Spleen (tissue), 11 donors: ENCODE data around the gene DEPDC1B. TPM values are rescaled to one million over a fixed set of nuclear protein-coding genes. Genes with fewer than 3 reads are reported as not detected.
"Not testable (repeated sequence)": the region's sequence is repeated elsewhere in the genome, so short reads cannot be mapped to it uniquely, and the experiment has no call there.

Source experiments
- DNase-seq: peaks from one replicate; pipeline ENCODE4 v3.0.0-alpha.2; 2020
- H3K27ac ChIP-seq, 8 donors: fragments of 200-600 bp; sonication (generic) in 7 of 8; 1 replicate in 4 of 8; 2 replicates in 4 of 8; pipeline versions ENCODE4 v1.5.0 to v1.8.0; 2016 to 2021; ENCODE audit warnings: inconsistent platforms in 4 of 8, mild to moderate bottlenecking in 4 of 8, moderate library complexity in 1 of 8
- H3K27me3 ChIP-seq, 7 donors: fragments of 200-600 bp; sonication (generic) in 6 of 7; replicated peaks in 1 of 7; 1 replicate in 4 of 7; 2 replicates in 3 of 7; pipeline versions ENCODE4 v1.5.0 to v1.8.0; 2016 to 2021; ENCODE audit warnings: inconsistent platforms in 3 of 7, mild to moderate bottlenecking in 1 of 7
- H3K36me3 ChIP-seq, 6 donors: fragments of 200-600 bp; sonication (generic) in 5 of 6; 1 replicate in 4 of 6; 2 replicates in 2 of 6; pipeline versions ENCODE4 v1.5.0 to v1.8.0; 2016 to 2021; ENCODE audit warnings: inconsistent platforms in 2 of 6
- H3K4me1 ChIP-seq, 6 donors: fragments of 200-600 bp; sonication (generic) in 5 of 6; 1 replicate in 3 of 6; 2 replicates in 3 of 6; pipeline versions ENCODE4 v1.5.0 to v1.8.0; 2016 to 2021; ENCODE audit warnings: inconsistent platforms in 3 of 6
- H3K4me3 ChIP-seq, 8 donors: fragments of 200-600 bp; sonication (generic) in 7 of 8; 1 replicate in 4 of 8; 2 replicates in 4 of 8; pipeline versions ENCODE4 v1.5.0 to v1.8.0; 2016 to 2021; ENCODE audit warnings: inconsistent platforms in 4 of 8, mild to moderate bottlenecking in 4 of 8, moderate library complexity in 2 of 8
- H3K9me3 ChIP-seq, 8 donors: fragments of 200-600 bp; sonication (generic) in 7 of 8; 1 replicate in 4 of 8; 2 replicates in 4 of 8; pipeline versions ENCODE4 v1.5.0 to v1.8.0; 2016 to 2021; ENCODE audit warnings: inconsistent platforms in 4 of 8
- CTCF ChIP-seq, 11 experiments: fragments of 200-600 bp in 7 of 11; fragments of 450-650 bp in 4 of 11; sonication (generic) in 4 of 11; IDR thresholded peaks in 8 of 11; conservative IDR thresholded peaks in 3 of 11; 1 replicate in 7 of 11; 2 replicates in 4 of 11; pipeline versions ENCODE4 v1.4.0 to v1.8.0; 2016 to 2021; ENCODE audit warnings: antibody characterized with exemption in 11 of 11, inconsistent platforms in 4 of 11, mild to moderate bottlenecking in 1 of 11
- POLR2A ChIP-seq, 3 donors: fragments of 450-650 bp; IDR thresholded peaks; one replicate each; pipeline ENCODE4 v1.5.1; 2017; ENCODE audit warnings: antibody characterized with exemption in 3 of 3, mild to moderate bottlenecking in 1 of 3
- POLR2AphosphoS5 ChIP-seq, 3 donors: sonication (generic); formaldehyde crosslinking; IDR thresholded peaks; one replicate each; pipeline ENCODE4 v1.5.1; 2017; ENCODE audit warnings: antibody characterized with exemption in 3 of 3
- WGBS, 5 donors: extraction: QIAGEN DNeasy Blood & Tissue Kit in 3 of 5; methylation state at CpG; one replicate each; pipeline versions ENCODE4 v1.1.5 to v1.1.7; 2013 to 2018; 5-methylcytosine and 5-hydroxymethylcytosine counted together
- intact Hi-C: fragments of 100-400 bp; cut with DNase I; formaldehyde crosslinking; loops from one replicate; pipeline ENCODE4 v1.15.0; 2023; ENCODE audit warnings: low total_unique reads
- polyA plus RNA-seq, 3 donors: library from polyadenylated mRNA; stranded (reverse); fragments of 200-250 nt; gene quantifications; one replicate each; pipeline ENCODE4 v1.2.1, GENCODE V29; 2013
- total RNA-seq, 7 donors: library from RNA; depleted of rRNA in 3 of 7; stranded (reverse); fragments of >200 nt in 3 of 7; fragmentation: NEBNext Ultra II Directional in 4 of 7; extraction: Animal tissue kit (Norgen Biotek cat#: 25700) in 4 of 7; gene quantifications; one replicate each; pipeline versions ENCODE4 v1.1.0 to v1.2.1, GENCODE V29; 2016 to 2021
- donor health status: healthy with polysubstance abuse.
- donor health status: DM: no; HTN: no; CAD: no; lungs with moderate emphysema.
- donor health status: DM: no; HTN: no; CAD: no.
- donor health status: Bipolar disorder and iron deficiency.
- donor health status: healthy.
- donor health status: DM: no; HTN: no; CAD: no.
- donor health status: DM: yes; HTN: yes; CAD: no.

Gene DEPDC1B
- total and polyA plus RNA-seq, 10 donors: 0.63 to 5.6 (median 2.4) TPM

GRCh38 chr5:60633341-60633740 is 66.6 kb downstream of the DEPDC1B start:
- H3K9me3 ChIP-seq: no peaks in the 10 kb centered on the region
- no peaks in the 10 kb centered on the region for H3K27me3 ChIP-seq
- TF ChIP-seq POLR2A (IDR thresholded peaks at IDR 0.05): no peak
- no peak for TF ChIP-seq POLR2AphosphoS5 (IDR thresholded peaks at IDR 0.05)
- TF ChIP-seq CTCF (IDR thresholded peaks at IDR 0.05 in 8 of 11, conservative IDR thresholded peaks at IDR 0.05 in 3 of 11): no peak
- H3K4me3 ChIP-seq: no peak overlapping the region
- intact Hi-C loops: no loop called here
- no peaks in the 10 kb centered on the region for H3K4me1 ChIP-seq
- no peak overlapping the region for H3K27ac ChIP-seq
- WGBS, 5 donors: 64 to 80% (median 79%) methylated on average over 1 of the region's 1 CpG
- H3K36me3 ChIP-seq: peaks cover 0 to 27% (median 0%) of the 10 kb centered on the region in 6 donors
- no peak for DNase-seq

- Histone ChIP-seq H3K27ac (no peak overlapping the region), H3K27me3 (no peaks in the 10 kb centered on the region), H3K36me3 (peaks cover 0 to 27% (median 0%) of the 10 kb centered on the region in 6 donors), H3K4me1 (no peaks in the 10 kb centered on the region), H3K4me3 (no peak overlapping the region), H3K9me3 (no peaks in the 10 kb centered on the region)
- WGBS, 5 donors: 96 to 99% (median 98%) methylated on average over 8 to 11 of the region's 11 CpGs
- TF ChIP-seq CTCF (IDR thresholded peaks at IDR 0.05 in 8 of 11, conservative IDR thresholded peaks at IDR 0.05 in 3 of 11) (no peak), POLR2AphosphoS5 (IDR thresholded peaks at IDR 0.05) (no peak), POLR2A (IDR thresholded peaks at IDR 0.05) (no peak)
- intact Hi-C loops: no loop called here
- DNase-seq: no peak
Measured at GRCh38 chr5:60632153-60632552, 67.8 kb downstream of the DEPDC1B start.

GRCh38 chr5:60630836-60631235 is 69.1 kb downstream of the DEPDC1B start:
- 98 to 100% (median 98%) methylated on average over 2 of the region's 2 CpGs for WGBS, 5 donors
- TF ChIP-seq POLR2A (IDR thresholded peaks at IDR 0.05) (no peak), CTCF (IDR thresholded peaks at IDR 0.05 in 8 of 11, conservative IDR thresholded peaks at IDR 0.05 in 3 of 11) (no peak), POLR2AphosphoS5 (IDR thresholded peaks at IDR 0.05) (no peak)
- H3K4me1 ChIP-seq: no peaks in the 10 kb centered on the region
- H3K9me3 ChIP-seq: no peaks in the 10 kb centered on the region
- H3K27ac ChIP-seq: no peak overlapping the region
- no peaks in the 10 kb centered on the region for H3K27me3 ChIP-seq
- intact Hi-C loops: no loop called here
- H3K4me3 ChIP-seq: no peak overlapping the region
- DNase-seq: no peak
- H3K36me3 ChIP-seq: peaks cover 0 to 27% (median 0%) of the 10 kb centered on the region in 6 donors

- Histone ChIP-seq H3K27ac (no peak overlapping the region), H3K4me1 (no peaks in the 10 kb centered on the region), H3K27me3 (no peaks in the 10 kb centered on the region), H3K9me3 (peaks cover 0 to under 1% (median 0%) of the 10 kb centered on the region in 8 donors), H3K4me3 (no peak overlapping the region), H3K36me3 (peaks cover 0 to 27% (median 0%) of the 10 kb centered on the region in 6 donors)
- intact Hi-C loops: no loop called here
- WGBS, 5 donors: 97 to 99% (median 98%) methylated on average over 8 of the region's 8 CpGs
- TF ChIP-seq CTCF (IDR thresholded peaks at IDR 0.05 in 8 of 11, conservative IDR thresholded peaks at IDR 0.05 in 3 of 11) (no peak), POLR2A (IDR thresholded peaks at IDR 0.05) (no peak), POLR2AphosphoS5 (IDR thresholded peaks at IDR 0.05) (no peak)
- DNase-seq: no peak
Measured at GRCh38 chr5:60630179-60630578, 69.8 kb downstream of the DEPDC1B start.

GRCh38 chr5:60624875-60625274 is 75.1 kb downstream of the DEPDC1B start:
- H3K4me1 ChIP-seq, intact Hi-C loops: not testable (repeated sequence)

GRCh38 chr5:60620752-60621151 is 79.2 kb downstream of the DEPDC1B start:
- H3K27me3 ChIP-seq, H3K4me3 ChIP-seq, H3K36me3 ChIP-seq, intact Hi-C loops, DNase-seq, H3K27ac ChIP-seq, H3K4me1 ChIP-seq: not testable (repeated sequence)
- 95 to 100% (median 97%) methylated on average over 3 of the region's 3 CpGs for WGBS, 5 donors
- H3K9me3 ChIP-seq: peaks cover 0 to 13% (median 2%) of the 10 kb centered on the region in 8 donors

More at GRCh38 chr5:60624875-60625274, 75.1 kb downstream of the DEPDC1B start:
- not testable (repeated sequence) for DNase-seq, H3K4me3 ChIP-seq, H3K27ac ChIP-seq, H3K36me3 ChIP-seq, H3K27me3 ChIP-seq
- 86 to 98% (median 96%) methylated on average over 7 of the region's 7 CpGs for WGBS, 5 donors
- H3K9me3 ChIP-seq: peaks cover 0 to 13% (median 0%) of the 10 kb centered on the region in 8 donors
